IMR-90 (cell line): ENCODE results near the gene PLIN4. TPM values are rescaled to one million over a fixed set of nuclear protein-coding genes. Genes with fewer than 3 reads are reported as not detected.

Experiments
- ATAC-seq: fragments of 200-7000 bp; cut with Tn5 transposase; 2 replicates; pipeline ENCODE4 v1.9.1; 2020; ENCODE audit warnings: low read depth, mild to moderate bottlenecking, moderate library complexity
- BruUV-seq: library from RNA; stranded (reverse); fragments of 400-500 nt; replicated peaks from 2 replicates; lab custom pipeline; 2021; lab: Mats Ljungman, UMichigan
- CTCF ChIA-PET: fragments of 300-600 bp; formaldehyde crosslinking; extraction: SDS; loops from one replicate; lab custom pipeline; 2021; ENCODE audit warnings: antibody characterized with exemption; lab: Yijun Ruan, JAX
- POLR2A ChIA-PET: fragments of 300-600 bp; sonication (Branson Sonifier 250); formaldehyde crosslinking; loops from one replicate; lab custom pipeline; 2022; ENCODE audit warnings: antibody characterized with exemption; ENCODE audit not compliant: unreplicated experiment; lab: Charles Lee
- DNase-seq: peaks from one replicate; pipeline ENCODE4 v3.0.0; 2013
- H2AFZ ChIP-seq: replicated peaks from 2 replicates; pipeline ENCODE3; 2013; ENCODE audit warnings: low read length, mild to moderate bottlenecking; ENCODE audit not compliant: poor library complexity
- H2AK5ac ChIP-seq: 2 replicates; pipeline ENCODE4 v1.6.1; 2013; ENCODE audit warnings: low read depth, low read length, inconsistent platforms
- H2AK9ac ChIP-seq: replicated peaks from 2 replicates; pipeline ENCODE3; 2013; ENCODE audit warnings: mild to moderate bottlenecking, low read depth, low read length, moderate library complexity; ENCODE audit not compliant: poor library complexity
- H2BK120ac ChIP-seq: 2 replicates; pipeline ENCODE4 v1.6.1; 2013; ENCODE audit warnings: low read depth, low read length, inconsistent platforms
- H2BK15ac ChIP-seq: 3 replicates; pipeline ENCODE4 v1.6.1; 2013; ENCODE audit warnings: low read depth, low read length, inconsistent platforms
- H2BK20ac ChIP-seq: 2 replicates; pipeline ENCODE4 v1.6.1; 2013; ENCODE audit warnings: low read depth, mild to moderate bottlenecking, inconsistent platforms, low read length, moderate library complexity
- H2BK5ac ChIP-seq: 2 replicates; pipeline ENCODE4 v1.6.1; 2013; ENCODE audit warnings: mild to moderate bottlenecking, low read depth, low read length, inconsistent platforms; ENCODE audit not compliant: poor library complexity, severe bottlenecking
- H3K14ac ChIP-seq: replicated peaks from 2 replicates; pipeline ENCODE4 v1.6.1; 2013; ENCODE audit warnings: low read depth, low read length, inconsistent platforms
- H3K18ac ChIP-seq: 2 replicates; pipeline ENCODE4 v1.6.1; 2013; ENCODE audit warnings: low read depth, low read length, control low read depth
- H3K23ac ChIP-seq: 2 replicates; pipeline ENCODE4 v1.6.1; 2013; ENCODE audit warnings: low read depth, low read length, inconsistent platforms
- H3K27ac ChIP-seq: 2 replicates; pipeline ENCODE4 v1.5.1; 2013; ENCODE audit warnings: mild to moderate bottlenecking, control low read depth, low read length; ENCODE audit not compliant: insufficient read depth
- H3K27me3 ChIP-seq: 2 replicates; pipeline ENCODE4 v1.6.1; 2013; ENCODE audit warnings: low read length; ENCODE audit not compliant: control insufficient read depth, insufficient read depth
- H3K36me3 ChIP-seq: 2 replicates; pipeline ENCODE4 v1.6.1; 2013; ENCODE audit warnings: low read length, mixed read lengths; ENCODE audit not compliant: control insufficient read depth, insufficient read depth
- H3K4ac ChIP-seq: 2 replicates; pipeline ENCODE4 v1.6.1; 2013; ENCODE audit warnings: low read depth, low read length, inconsistent platforms
- H3K4me1 ChIP-seq: 2 replicates; pipeline ENCODE4 v1.6.1; 2013; ENCODE audit warnings: low read length, mixed read lengths; ENCODE audit not compliant: control insufficient read depth, insufficient read depth
- H3K4me2 ChIP-seq: 2 replicates; pipeline ENCODE4 v1.6.1; 2013; ENCODE audit warnings: low read depth, mild to moderate bottlenecking, control low read depth, low read length, moderate library complexity
- H3K4me3 ChIP-seq: 2 replicates; pipeline ENCODE4 v1.5.1; 2013; ENCODE audit warnings: low read depth, mild to moderate bottlenecking, control low read depth, low read length, moderate library complexity; ENCODE audit not compliant: insufficient read depth
- H3K56ac ChIP-seq: 2 replicates; pipeline ENCODE4 v1.6.1; 2013; ENCODE audit warnings: low read length, inconsistent platforms; ENCODE audit not compliant: insufficient read depth; ENCODE audit errors: extremely low read depth
- H3K79me1 ChIP-seq, 2 experiments: 2 replicates each; pipeline ENCODE4 v1.6.1; 2013; ENCODE audit warnings: low read length in 2 of 2, inconsistent platforms in 1 of 2, low read depth in 1 of 2
- H3K9ac ChIP-seq: 2 replicates; pipeline ENCODE4 v1.6.1; 2013; ENCODE audit warnings: low read depth, low read length, control low read depth
- H3K9me1 ChIP-seq: 2 replicates; pipeline ENCODE4 v1.6.1; 2013; ENCODE audit warnings: low read length, inconsistent platforms; ENCODE audit not compliant: insufficient read depth
- H3K9me3 ChIP-seq: 2 replicates; pipeline ENCODE4 v1.6.1; 2013; ENCODE audit warnings: low read length; ENCODE audit not compliant: control insufficient read depth, insufficient read depth
- H4K20me1 ChIP-seq: 2 replicates; pipeline ENCODE4 v1.6.1; 2013; ENCODE audit warnings: low read length, inconsistent platforms; ENCODE audit not compliant: insufficient read depth
- H4K5ac ChIP-seq: 2 replicates; pipeline ENCODE4 v1.6.1; 2013; ENCODE audit warnings: mild to moderate bottlenecking, low read depth, low read length, control low read depth
- H4K8ac ChIP-seq, 2 experiments: 2 replicates each; pipeline ENCODE4 v1.6.1; 2013; ENCODE audit warnings: low read depth in 2 of 2, low read length in 2 of 2, control low read depth in 1 of 2, inconsistent platforms in 1 of 2
- H4K91ac ChIP-seq: 2 replicates; pipeline ENCODE4 v1.6.1; 2013; ENCODE audit warnings: low read depth, low read length, inconsistent platforms; ENCODE audit not compliant: insufficient read depth
- CTCF ChIP-seq: conservative IDR thresholded peaks from 2 replicates; pipeline ENCODE4 v1.5.1; 2012; ENCODE audit warnings: mild to moderate bottlenecking, low read depth, low read length, improper control_type of control experiment
- MAZ ChIP-seq: IDR thresholded peaks from 2 replicates; pipeline ENCODE4 v1.6.1; 2012; ENCODE audit warnings: low read depth, mild to moderate bottlenecking, low read length, improper control_type of control experiment, moderate library complexity, borderline replicate concordance
- RAD21 ChIP-seq: IDR thresholded peaks from 2 replicates; pipeline ENCODE4 v1.6.1; 2012; ENCODE audit warnings: low read length, improper control_type of control experiment
- SMC3 ChIP-seq: fragments of 150-350 bp; IDR thresholded peaks from 2 replicates; pipeline ENCODE4 v1.6.1; 2016; ENCODE audit warnings: low read depth, mild to moderate bottlenecking, antibody characterized with exemption, low read length, moderate library complexity
- WGBS, 2 experiments: methylation state at CpG; one replicate each; pipeline versions ENCODE4 v1.1.5 to v1.1.7; 2013; ENCODE audit warnings: missing lambda C conversion rate in 2 of 2; ENCODE audit not compliant: insufficient read length in 1 of 2; ENCODE audit errors: extremely low coverage in 2 of 2; 5-methylcytosine and 5-hydroxymethylcytosine counted together
- dilution Hi-C: fragments of 300-500 bp; cut with HindIII; formaldehyde crosslinking; loops from one replicate; pipeline ENCODE4 v1.14.3; 2018; ENCODE audit warnings: low sequenced_read_pairs; ENCODE audit not compliant: unreplicated experiment
- in situ Hi-C: fragments of 300-500 bp; cut with MboI; formaldehyde crosslinking; loops from 3 replicates; pipeline ENCODE4 v1.14.3; 2019; ENCODE audit warnings: low sequenced_read_pairs, inconsistent platforms, mixed read lengths
- intact Hi-C: fragments of 100-400 bp; cut with micrococcal nuclease; formaldehyde crosslinking; loops from 2 replicates; pipeline ENCODE4 v1.10.0; 2022
- polyA plus RNA-seq, 3 experiments: library from polyadenylated mRNA; depleted of rRNA; stranded (reverse); fragments of >200 nt; gene quantifications; 2 replicates each; pipeline ENCODE4 v1.2.3, GENCODE V29; 2012; ENCODE audit warnings: low replicate concordance in 1 of 3
- total RNA-seq: library from RNA; depleted of rRNA; stranded (reverse); fragments of >200 nt; gene quantifications from 2 replicates; pipeline ENCODE4 v1.2.3, GENCODE V29; 2012

The PLIN4 gene
- total and polyA plus RNA-seq, 2 of the 4 experiments (the other 2 are of a cell fraction): under 0.01 to 0.09 TPM

- Histone ChIP-seq H4K8ac (no peak overlapping the region), H3K4me2 (no peak overlapping the region; the same call in 1 of the 2 replicates), H2AK5ac (peak overlapping the region; percentile 50; the same call in 1 of the 2 replicates), H3K36me3 (no peaks in the 10 kb centered on the region), H3K9ac (no peak overlapping the region), H3K4me1 (no peaks in the 10 kb centered on the region), H2BK15ac (no peak overlapping the region), H4K91ac (no peak overlapping the region), H2BK20ac (no peak overlapping the region), H4K20me1 (no peaks in the 10 kb centered on the region), H3K18ac (no peak overlapping the region), H3K79me1 (no peaks in the 10 kb centered on the region), H3K9me3 (no peaks in the 10 kb centered on the region), H3K9me1 (no peaks in the 10 kb centered on the region), H3K56ac (no peak overlapping the region), H3K27me3 (no peaks in the 10 kb centered on the region), H4K5ac (no peak overlapping the region), H2AK9ac (peak overlapping the region; percentile 85), H3K14ac (no peak overlapping the region), H3K27ac (no peak overlapping the region), H2BK120ac (no peak overlapping the region), H3K4me3 (no peak overlapping the region), H3K4ac (no peak overlapping the region), H2AFZ (peak overlapping the region; percentile 87), H3K23ac (no peak overlapping the region), H2BK5ac (no peak overlapping the region)
- ChIA-PET CTCF (interaction anchor here (0.6 to 1.0 kb wide), 7 partner anchors 10 to 1061 kb away, joined by 3 to 6 read pairs (median 3); no protein-coding TSS in a partner anchor), POLR2A (no interaction called here)
- BruUV-seq: no TSS peak
- intact Hi-C loops: loop anchor here (2.0 kb wide), 1 partner anchor 79 kb away; no protein-coding TSS in a partner anchor
- WGBS, 2 experiments: 29% methylated on average over 6 of the region's 44 CpGs; no CpG with 5 or more reads in 1 of the 2 experiments
- ATAC-seq (peak; percentile 87), DNase-seq (no peak)
- TF ChIP-seq MAZ (no peak), SMC3 (peak; percentile 75), RAD21 (peak; percentile 70), CTCF (peak; percentile 83)
- dilution Hi-C loops: no loop called here
- in situ Hi-C loops: no loop called here
Measured at GRCh38 chr19:4557971-4558941, 40.0 kb upstream of the PLIN4 start.
